HepG2 (cell line): ENCODE measurements around the gene DDOST. TPM values are rescaled to one million over a fixed set of nuclear protein-coding genes. Genes with fewer than 3 reads are reported as not detected.
A peak's percentile ranks its signal among the peaks of the same experiment; 100 is the strongest.

ENCODE experiments used
- ASH2L ChIP-seq: fragments of 300-600, 200-600 bp; sonication (generic); IDR thresholded peaks from 2 replicates; pipeline ENCODE4 v1.7.0; 2017; ENCODE audit warnings: low read depth, mild to moderate bottlenecking, moderate library complexity, mixed read lengths, low read length; ENCODE audit not compliant: insufficient read length
- GLI4 ChIP-seq: sonication (generic); formaldehyde crosslinking; IDR thresholded peaks from 2 replicates; pipeline ENCODE4 v1.5.1; 2020; ENCODE audit warnings: missing genetic modification reagents, mild to moderate bottlenecking, moderate library complexity, borderline replicate concordance
- IKZF4 ChIP-seq: sonication (generic); formaldehyde crosslinking; IDR thresholded peaks from 2 replicates; pipeline ENCODE4 v1.5.1; 2020; ENCODE audit warnings: borderline replicate concordance, mild to moderate bottlenecking, low read depth, missing genetic modification reagents; ENCODE audit errors: not compliant biosample characterization
- JUNB ChIP-seq: sonication (generic); formaldehyde crosslinking; IDR thresholded peaks from 2 replicates; pipeline ENCODE4 v1.8.0; 2022; ENCODE audit warnings: missing genetic modification reagents, mild to moderate bottlenecking, borderline replicate concordance
- RFX5 ChIP-seq: IDR thresholded peaks from 2 replicates; pipeline ENCODE4 v1.6.1; 2011; ENCODE audit warnings: low read depth, low read length, improper control_type of control experiment
- SOX6 ChIP-seq, 2 experiments: fragments of 450-650 bp in 1 of 2; sonication (generic) in 1 of 2; formaldehyde crosslinking in 1 of 2; IDR thresholded peaks; 2 replicates each; pipeline versions ENCODE4 v1.4.0 to v1.6.1; 2017 to 2020; ENCODE audit warnings: antibody characterized with exemption in 1 of 2, mild to moderate bottlenecking in 1 of 2, missing genetic modification reagents in 1 of 2
- SRSF1 ChIP-seq: fragments of 200-400 bp; formaldehyde crosslinking; optimal IDR thresholded peaks from 2 replicates; pipeline ENCODE3; 2017; ENCODE audit warnings: mild to moderate bottlenecking, low read depth, low read length, moderate library complexity
- ZBTB21 ChIP-seq: sonication (generic); formaldehyde crosslinking; IDR thresholded peaks from 2 replicates; pipeline ENCODE4 v1.4.0; 2020; ENCODE audit warnings: missing genetic modification reagents
- ZGPAT ChIP-seq: IDR thresholded peaks from 2 replicates; pipeline ENCODE4 v1.6.1; 2016; ENCODE audit warnings: mild to moderate bottlenecking
- ZNF20 ChIP-seq: sonication (generic); formaldehyde crosslinking; IDR thresholded peaks from 2 replicates; pipeline ENCODE4 v1.4.0; 2020; ENCODE audit warnings: mild to moderate bottlenecking, moderate library complexity, missing genetic modification reagents
- ZNF33B ChIP-seq: sonication (generic); formaldehyde crosslinking; IDR thresholded peaks from 2 replicates; pipeline ENCODE4 v1.5.1; 2020; ENCODE audit warnings: mild to moderate bottlenecking, missing genetic modification reagents
- ZNF75D ChIP-seq: sonication (generic); formaldehyde crosslinking; IDR thresholded peaks from 2 replicates; pipeline ENCODE4 v1.8.1; 2023; ENCODE audit warnings: missing genetic modification reagents, mild to moderate bottlenecking, borderline replicate concordance
- ZZZ3 ChIP-seq: sonication (generic); formaldehyde crosslinking; IDR thresholded peaks from 2 replicates; pipeline ENCODE4 v1.4.0; 2020; ENCODE audit warnings: missing genetic modification reagents, mild to moderate bottlenecking, borderline replicate concordance
- polyA plus RNA-seq, 8 experiments: library from polyadenylated mRNA; depleted of rRNA in 3 of 8; stranded (reverse) in 7 of 8; unstranded in 1 of 8; fragments of >200 nt; fragmentation: Illumina TruSeq in 4 of 8; extraction: Trizol in 4 of 8; gene quantifications; 2 replicates each; pipeline versions ENCODE4 v1.2.1 to v1.2.3, GENCODE V29; 2011 to 2016; ENCODE audit warnings: low read depth in 4 of 8, missing spikeins in 1 of 8, mixed read lengths in 1 of 8; ENCODE audit not compliant: insufficient read depth in 1 of 8
- total RNA-seq, 5 experiments: library from RNA; depleted of rRNA; stranded (reverse); fragments of >200 nt; fragmentation: Illumina TruSeq; extraction: Trizol; gene quantifications; 2 replicates each; pipeline ENCODE4 v1.2.3, GENCODE V29; 2016; ENCODE audit warnings: low read depth in 1 of 5
- TF ChIP-seq, protein P1 (sequence below): sonication (generic); formaldehyde crosslinking; IDR thresholded peaks from 2 replicates; pipeline ENCODE4 v1.4.0; 2020; ENCODE audit warnings: mild to moderate bottlenecking, missing genetic modification reagents
- TF ChIP-seq, protein P2 (sequence below): sonication (generic); formaldehyde crosslinking; IDR thresholded peaks from 2 replicates; pipeline ENCODE4; 2020; ENCODE audit warnings: missing genetic modification reagents, mild to moderate bottlenecking, borderline replicate concordance

The DDOST gene
- total and polyA plus RNA-seq, 2 of the 13 experiments (the other 11 are each of a cell fraction or from before 2014, with no cell fraction given), result 335 to 494 TPM

DNA sequence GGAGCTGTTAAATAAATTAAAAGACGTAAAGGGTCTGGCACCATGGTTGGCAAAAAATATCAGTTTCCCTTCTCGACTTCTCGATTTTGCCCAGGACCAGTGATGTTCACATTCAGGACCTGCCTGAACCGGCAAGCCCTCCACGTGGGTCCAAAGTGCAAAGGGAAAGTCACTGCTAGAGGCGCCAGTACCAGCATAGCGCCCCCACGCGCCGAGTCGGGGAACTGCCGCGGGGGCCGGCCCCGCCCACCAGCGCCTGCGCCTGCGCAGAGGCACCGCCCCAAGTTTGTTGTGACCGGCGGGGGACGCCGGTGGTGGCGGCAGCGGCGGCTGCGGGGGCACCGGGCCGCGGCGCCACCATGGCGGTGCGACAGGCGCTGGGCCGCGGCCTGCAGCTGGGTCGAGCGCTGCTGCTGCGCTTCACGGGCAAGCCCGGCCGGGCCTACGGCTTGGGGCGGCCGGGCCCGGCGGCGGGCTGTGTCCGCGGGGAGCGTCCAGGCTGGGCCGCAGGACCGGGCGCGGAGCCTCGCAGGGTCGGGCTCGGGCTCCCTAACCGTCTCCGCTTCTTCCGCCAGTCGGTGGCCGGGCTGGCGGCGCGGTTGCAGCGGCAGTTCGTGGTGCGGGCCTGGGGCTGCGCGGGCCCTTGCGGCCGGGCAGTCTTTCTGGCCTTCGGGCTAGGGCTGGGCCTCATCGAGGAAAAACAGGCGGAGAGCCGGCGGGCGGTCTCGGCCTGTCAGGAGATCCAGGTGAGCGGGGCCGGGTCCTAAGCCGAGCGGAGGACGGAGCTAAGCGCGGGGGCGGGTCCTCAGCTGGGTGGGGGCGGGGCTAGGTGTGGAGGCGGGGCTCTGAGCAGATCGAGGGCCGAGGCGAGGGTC lies 27.7 kb downstream of the DDOST start, which contains the start of gene PINK1 (continued):
- TF ChIP-seq ZNF33B (CRISPR knock-in tag) (no peak), ZGPAT (CRISPR knock-in tag) (peak; percentile 75), GLI4 (CRISPR knock-in tag) (no peak), ZNF20 (CRISPR knock-in tag) (no peak), ASH2L (peak; percentile 76), JUNB (CRISPR knock-in tag) (no peak), RFX5 (no peak), SRSF1 (no peak), ZBTB21 (CRISPR knock-in tag) (no peak), SOX6 (IDR thresholded peaks at IDR 0.05) (no peak), SOX6 (CRISPR knock-in tag; IDR thresholded peaks at IDR 0.05) (peak; percentile 68), ZZZ3 (no peak), IKZF4 (CRISPR knock-in tag) (no peak), ZNF75D (CRISPR knock-in tag) (no peak)
- TF ChIP-seq, protein P1, sequence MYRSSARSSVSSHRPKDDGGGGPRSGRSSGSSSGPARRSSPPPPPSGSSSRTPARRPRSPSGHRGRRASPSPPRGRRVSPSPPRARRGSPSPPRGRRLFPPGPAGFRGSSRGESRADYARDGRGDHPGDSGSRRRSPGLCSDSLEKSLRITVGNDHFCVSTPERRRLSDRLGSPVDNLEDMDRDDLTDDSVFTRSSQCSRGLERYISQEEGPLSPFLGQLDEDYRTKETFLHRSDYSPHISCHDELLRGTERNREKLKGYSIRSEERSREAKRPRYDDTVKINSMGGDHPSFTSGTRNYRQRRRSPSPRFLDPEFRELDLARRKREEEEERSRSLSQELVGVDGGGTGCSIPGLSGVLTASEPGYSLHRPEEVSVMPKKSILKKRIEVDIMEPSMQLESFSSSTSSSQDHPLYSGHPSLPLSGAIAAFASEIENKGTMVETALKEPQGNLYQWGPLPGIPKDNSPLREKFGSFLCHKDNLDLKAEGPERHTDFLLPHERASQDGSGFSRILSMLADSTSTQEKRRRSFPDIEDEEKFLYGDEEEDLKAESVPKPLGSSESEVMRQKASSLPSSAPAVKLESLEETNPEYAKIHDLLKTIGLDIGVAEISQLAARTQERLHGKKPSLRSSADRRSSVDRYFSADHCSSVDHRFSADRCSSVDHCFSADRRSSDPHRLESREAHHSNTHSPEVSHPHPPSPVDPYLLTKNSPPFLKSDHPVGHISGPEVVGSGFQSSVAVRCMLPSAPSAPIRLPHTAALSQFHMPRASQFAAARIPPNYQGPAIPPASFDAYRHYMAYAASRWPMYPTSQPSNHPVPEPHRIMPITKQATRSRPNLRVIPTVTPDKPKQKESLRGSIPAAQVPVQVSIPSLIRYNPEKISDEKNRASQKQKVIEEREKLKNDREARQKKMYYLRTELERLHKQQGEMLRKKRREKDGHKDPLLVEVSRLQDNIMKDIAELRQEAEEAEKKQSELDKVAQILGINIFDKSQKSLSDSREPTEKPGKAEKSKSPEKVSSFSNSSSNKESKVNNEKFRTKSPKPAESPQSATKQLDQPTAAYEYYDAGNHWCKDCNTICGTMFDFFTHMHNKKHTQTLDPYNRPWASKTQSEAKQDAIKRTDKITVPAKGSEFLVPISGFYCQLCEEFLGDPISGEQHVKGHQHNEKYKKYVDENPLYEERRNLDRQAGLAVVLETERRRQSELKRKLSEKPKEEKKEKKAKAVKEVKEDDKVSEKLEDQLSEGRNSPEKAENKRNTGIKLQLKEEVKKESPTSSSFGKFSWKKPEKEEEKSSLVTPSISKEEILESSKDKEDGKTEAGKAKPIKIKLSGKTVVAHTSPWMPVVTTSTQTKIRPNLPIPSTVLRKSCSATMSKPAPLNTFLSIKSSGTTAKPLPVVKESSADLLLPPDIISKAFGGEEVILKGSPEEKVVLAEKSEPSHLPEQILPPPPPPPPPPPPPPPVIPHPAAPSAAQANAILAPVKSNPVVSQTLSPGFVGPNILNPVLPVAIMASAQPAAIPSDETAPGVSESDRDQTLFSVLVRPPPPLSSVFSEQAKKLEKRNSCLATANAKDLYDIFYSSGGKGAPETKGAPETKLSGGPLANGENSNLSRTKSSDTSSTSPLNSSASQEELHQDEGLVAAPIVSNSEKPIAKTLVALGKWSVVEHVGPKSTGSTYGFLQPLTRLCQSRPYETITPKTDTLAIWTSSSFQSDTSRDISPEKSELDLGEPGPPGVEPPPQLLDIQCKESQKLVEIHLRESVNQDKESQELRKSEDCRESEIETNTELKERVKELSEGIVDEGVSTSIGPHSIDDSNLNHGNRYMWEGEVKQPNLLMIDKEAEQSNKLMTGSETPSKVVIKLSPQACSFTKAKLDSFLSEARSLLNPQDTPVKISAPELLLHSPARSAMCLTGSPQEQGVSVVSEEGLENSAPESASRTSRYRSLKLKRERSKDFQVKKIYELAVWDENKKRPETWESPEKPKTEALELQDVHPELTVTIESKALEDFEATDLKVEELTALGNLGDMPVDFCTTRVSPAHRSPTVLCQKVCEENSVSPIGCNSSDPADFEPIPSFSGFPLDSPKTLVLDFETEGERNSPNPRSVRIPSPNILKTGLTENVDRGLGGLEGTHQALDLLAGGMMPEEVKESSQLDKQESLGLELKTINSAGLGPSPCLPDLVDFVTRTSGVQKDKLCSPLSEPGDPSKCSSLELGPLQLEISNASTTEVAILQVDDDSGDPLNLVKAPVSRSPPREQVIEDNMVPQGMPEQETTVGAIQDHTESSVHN (CRISPR knock-in tag), result no peak
- TF ChIP-seq, protein P2, sequence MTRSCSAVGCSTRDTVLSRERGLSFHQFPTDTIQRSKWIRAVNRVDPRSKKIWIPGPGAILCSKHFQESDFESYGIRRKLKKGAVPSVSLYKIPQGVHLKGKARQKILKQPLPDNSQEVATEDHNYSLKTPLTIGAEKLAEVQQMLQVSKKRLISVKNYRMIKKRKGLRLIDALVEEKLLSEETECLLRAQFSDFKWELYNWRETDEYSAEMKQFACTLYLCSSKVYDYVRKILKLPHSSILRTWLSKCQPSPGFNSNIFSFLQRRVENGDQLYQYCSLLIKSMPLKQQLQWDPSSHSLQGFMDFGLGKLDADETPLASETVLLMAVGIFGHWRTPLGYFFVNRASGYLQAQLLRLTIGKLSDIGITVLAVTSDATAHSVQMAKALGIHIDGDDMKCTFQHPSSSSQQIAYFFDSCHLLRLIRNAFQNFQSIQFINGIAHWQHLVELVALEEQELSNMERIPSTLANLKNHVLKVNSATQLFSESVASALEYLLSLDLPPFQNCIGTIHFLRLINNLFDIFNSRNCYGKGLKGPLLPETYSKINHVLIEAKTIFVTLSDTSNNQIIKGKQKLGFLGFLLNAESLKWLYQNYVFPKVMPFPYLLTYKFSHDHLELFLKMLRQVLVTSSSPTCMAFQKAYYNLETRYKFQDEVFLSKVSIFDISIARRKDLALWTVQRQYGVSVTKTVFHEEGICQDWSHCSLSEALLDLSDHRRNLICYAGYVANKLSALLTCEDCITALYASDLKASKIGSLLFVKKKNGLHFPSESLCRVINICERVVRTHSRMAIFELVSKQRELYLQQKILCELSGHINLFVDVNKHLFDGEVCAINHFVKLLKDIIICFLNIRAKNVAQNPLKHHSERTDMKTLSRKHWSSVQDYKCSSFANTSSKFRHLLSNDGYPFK (CRISPR knock-in tag), result no peak
